Muscle layer of colon (tissue), 2 donors: ENCODE results near the gene LCA5.
"Not testable (repeated sequence)": the region's sequence is repeated elsewhere in the genome, so short reads cannot be mapped to it uniquely, and the experiment has no call there.

Experiments
- H3K27ac ChIP-seq: one replicate; pipeline ENCODE4 v1.7.0; 2013; ENCODE audit warnings: low read depth, mild to moderate bottlenecking, low read length, moderate library complexity
- H3K27me3 ChIP-seq, 2 donors: one replicate each; pipeline ENCODE4 v1.7.0; 2013; ENCODE audit warnings: low read length in 2 of 2, mild to moderate bottlenecking in 2 of 2; ENCODE audit not compliant: insufficient read depth in 2 of 2, control insufficient read depth in 1 of 2
- H3K36me3 ChIP-seq: one replicate; pipeline ENCODE4 v1.7.0; 2013; ENCODE audit warnings: mild to moderate bottlenecking, low read length; ENCODE audit not compliant: insufficient read depth
- H3K4me1 ChIP-seq: one replicate; pipeline ENCODE4 v1.7.0; 2013; ENCODE audit warnings: mild to moderate bottlenecking, low read length; ENCODE audit not compliant: insufficient read depth
- H3K4me3 ChIP-seq, 2 donors: one replicate each; pipeline ENCODE4 v1.7.0; 2013; ENCODE audit warnings: low read length in 2 of 2, low read depth in 1 of 2, mild to moderate bottlenecking in 1 of 2, moderate library complexity in 1 of 2
- H3K9ac ChIP-seq: one replicate; pipeline ENCODE4 v1.7.0; 2013; ENCODE audit warnings: low read length
- H3K9me3 ChIP-seq: one replicate; pipeline ENCODE4 v1.7.0; 2013; ENCODE audit warnings: mild to moderate bottlenecking, low read length
- donor health status: abdominal sarcoma.
- donor health status: Adenocarcinoma of cecum.

Gene LCA5

GRCh38 chr6:79461205-79461604 is 76.0 kb downstream of the LCA5 start:
- no peaks in the 10 kb centered on the region for H3K36me3 ChIP-seq
- no peak overlapping the region for H3K4me3 ChIP-seq
- no peaks in the 10 kb centered on the region for H3K4me1 ChIP-seq
- no peaks in the 10 kb centered on the region for H3K9me3 ChIP-seq
- no peak overlapping the region for H3K9ac ChIP-seq
- H3K27me3 ChIP-seq = no peaks in the 10 kb centered on the region
- H3K27ac ChIP-seq = no peak overlapping the region

DNA sequence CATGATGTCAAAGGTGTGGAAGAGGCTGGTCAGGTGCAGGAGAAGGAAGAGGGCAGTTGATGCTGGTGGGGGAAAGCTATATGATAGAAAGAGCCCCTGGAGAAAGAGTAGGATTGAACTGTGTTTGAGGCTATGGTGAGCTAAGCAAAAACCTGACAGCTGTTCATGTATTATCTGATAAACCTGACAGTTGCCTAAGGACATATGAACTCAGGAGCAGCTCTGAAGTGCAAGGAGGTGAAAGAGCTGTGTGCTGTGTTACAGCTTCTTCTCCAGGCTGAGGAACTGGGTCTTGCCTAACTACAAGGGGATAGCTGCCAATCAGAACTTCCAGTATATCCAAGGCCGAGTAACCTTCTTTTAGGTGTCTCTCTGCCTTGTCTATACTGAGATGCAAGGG is 81.8 kb downstream of the LCA5 start:
- no peak overlapping the region for H3K27ac ChIP-seq
- H3K4me3 ChIP-seq = no peak overlapping the region
- H3K9ac ChIP-seq = no peak overlapping the region
- H3K9me3 ChIP-seq = no peaks in the 10 kb centered on the region
- H3K4me1 ChIP-seq = no peaks in the 10 kb centered on the region
- H3K36me3 ChIP-seq = no peaks in the 10 kb centered on the region
- no peaks in the 10 kb centered on the region for H3K27me3 ChIP-seq

- Histone ChIP-seq H3K27me3 (no peaks in the 10 kb centered on the region), H3K36me3 (no peaks in the 10 kb centered on the region), H3K9me3 (no peaks in the 10 kb centered on the region), H3K27ac (no peak overlapping the region), H3K4me3 (no peak overlapping the region), H3K4me1 (no peaks in the 10 kb centered on the region), H3K9ac (no peak overlapping the region)
Observed at GRCh38 chr6:79453558-79454042, 83.6 kb downstream of the LCA5 start.

DNA sequence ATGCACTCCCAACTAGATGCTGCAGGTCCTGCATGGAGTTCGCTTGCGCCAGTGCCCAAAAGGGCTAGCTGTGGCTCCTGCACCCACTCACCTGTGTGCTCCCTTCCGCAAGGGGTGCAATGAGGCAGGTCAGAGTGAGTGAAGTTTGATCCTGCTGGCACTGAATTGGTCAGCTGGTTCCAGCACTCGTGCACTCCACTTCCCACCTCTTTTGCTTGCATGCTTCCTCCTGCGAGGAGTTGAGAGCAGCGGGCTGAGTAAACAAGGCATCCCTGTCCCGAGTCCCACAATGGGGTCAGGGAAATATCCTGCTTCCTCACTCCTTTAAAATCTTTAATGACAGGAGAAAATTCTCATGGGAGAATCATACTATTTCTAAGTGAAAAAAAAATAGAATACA is 86.2 kb downstream of the LCA5 start:
- Histone ChIP-seq H3K27ac (no peak overlapping the region), H3K9me3 (no peaks in the 10 kb centered on the region), H3K9ac (no peak overlapping the region), H3K4me3 (no peak overlapping the region), H3K36me3 (no peaks in the 10 kb centered on the region), H3K4me1 (no peaks in the 10 kb centered on the region), H3K27me3 (no peaks in the 10 kb centered on the region)

DNA sequence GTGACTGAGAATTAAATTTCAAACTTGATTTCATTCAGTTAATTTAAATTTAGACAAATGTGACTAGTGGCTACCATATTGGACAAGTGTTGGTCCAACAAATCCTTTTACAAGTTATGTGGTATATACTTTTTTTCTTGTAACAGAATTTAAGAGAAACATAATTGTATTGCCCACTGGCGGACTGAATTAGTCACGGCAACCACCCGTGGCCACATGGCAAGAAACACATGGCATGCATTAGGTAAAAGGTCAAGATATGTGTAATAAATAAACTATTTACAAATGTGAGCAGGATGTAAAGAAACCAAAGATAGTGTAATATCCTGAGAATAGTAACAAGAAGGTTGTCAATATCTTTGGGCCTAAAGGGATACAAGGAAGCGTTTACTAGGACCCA is 91.2 kb downstream of the LCA5 start:
- Histone ChIP-seq H3K27ac (no peak overlapping the region), H3K27me3 (no peaks in the 10 kb centered on the region), H3K4me1 (no peaks in the 10 kb centered on the region), H3K9ac (no peak overlapping the region), H3K4me3 (no peak overlapping the region), H3K36me3 (no peaks in the 10 kb centered on the region), H3K9me3 (no peaks in the 10 kb centered on the region)

GRCh38 chr6:79443876-79444275 is 93.4 kb downstream of the LCA5 start:
- not testable (repeated sequence) for H3K4me1 ChIP-seq, H3K4me3 ChIP-seq, H3K9me3 ChIP-seq, H3K9ac ChIP-seq, H3K36me3 ChIP-seq, H3K27me3 ChIP-seq, H3K27ac ChIP-seq

DNA sequence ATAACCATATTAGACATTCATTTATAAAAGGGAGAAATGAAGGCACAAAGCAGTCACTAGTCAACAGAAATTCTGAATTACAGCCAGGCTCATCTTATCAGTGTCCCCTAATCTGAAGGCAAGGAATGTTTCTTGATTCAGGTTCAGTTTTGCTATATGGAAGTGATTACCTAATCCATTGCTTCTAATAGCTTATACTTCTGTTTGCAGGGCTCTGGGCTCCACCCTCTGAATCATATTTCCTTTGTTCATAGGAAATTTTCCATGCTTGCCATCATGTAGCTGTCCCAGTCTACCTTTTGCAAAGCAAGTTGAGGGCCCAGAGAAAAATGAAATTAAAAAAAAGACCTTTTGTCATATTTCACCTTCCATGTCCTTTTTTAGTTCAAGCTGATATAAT is 96.0 kb downstream of the LCA5 start:
- no peak overlapping the region for H3K27ac ChIP-seq
- no peaks in the 10 kb centered on the region for H3K4me1 ChIP-seq
- H3K27me3 ChIP-seq = no peaks in the 10 kb centered on the region
- no peak overlapping the region for H3K9ac ChIP-seq
- H3K9me3 ChIP-seq = no peaks in the 10 kb centered on the region
- no peaks in the 10 kb centered on the region for H3K36me3 ChIP-seq
- no peak overlapping the region for H3K4me3 ChIP-seq

DNA sequence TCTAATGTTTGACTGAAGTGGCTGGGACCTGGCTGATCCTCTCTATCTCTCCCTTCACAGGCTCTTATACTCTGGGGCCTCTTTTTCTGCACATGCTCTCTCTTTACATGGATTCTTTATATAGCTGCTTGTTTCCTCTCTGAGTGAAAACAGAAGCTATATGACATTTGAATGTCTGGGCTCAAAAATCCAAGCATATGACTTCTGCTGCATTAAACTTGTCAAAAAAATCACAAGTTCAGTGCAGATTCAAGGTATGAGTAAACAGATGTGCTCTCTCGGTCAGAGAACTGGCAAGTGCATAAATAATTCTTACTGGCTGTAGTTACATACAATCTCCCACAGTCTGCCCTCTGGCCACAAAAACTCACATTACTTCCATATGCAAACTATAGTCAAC is 96.6 kb downstream of the LCA5 start:
- Histone ChIP-seq H3K9ac (no peak overlapping the region), H3K4me3 (no peak overlapping the region), H3K27me3 (no peaks in the 10 kb centered on the region), H3K4me1 (no peaks in the 10 kb centered on the region), H3K9me3 (no peaks in the 10 kb centered on the region), H3K36me3 (no peaks in the 10 kb centered on the region), H3K27ac (no peak overlapping the region)

- Histone ChIP-seq H3K9ac (no peak overlapping the region), H3K9me3 (no peaks in the 10 kb centered on the region), H3K27me3 (no peaks in the 10 kb centered on the region), H3K27ac (no peak overlapping the region), H3K4me3 (no peak overlapping the region), H3K36me3 (no peaks in the 10 kb centered on the region), H3K4me1 (no peaks in the 10 kb centered on the region)
Observed at GRCh38 chr6:79438030-79438429, 99.2 kb downstream of the LCA5 start.

- Histone ChIP-seq H3K9ac (no peak overlapping the region), H3K27me3 (no peaks in the 10 kb centered on the region), H3K4me1 (no peaks in the 10 kb centered on the region), H3K9me3 (no peaks in the 10 kb centered on the region), H3K36me3 (no peaks in the 10 kb centered on the region), H3K4me3 (no peak overlapping the region), H3K27ac (no peak overlapping the region)
Observed at GRCh38 chr6:79436241-79436640, 101.0 kb downstream of the LCA5 start.

- Histone ChIP-seq H3K9me3 (no peaks in the 10 kb centered on the region), H3K9ac (no peak overlapping the region), H3K27me3 (no peaks in the 10 kb centered on the region), H3K4me3 (no peak overlapping the region), H3K36me3 (no peaks in the 10 kb centered on the region), H3K27ac (no peak overlapping the region), H3K4me1 (no peaks in the 10 kb centered on the region)
Observed at GRCh38 chr6:79435746-79436145, 101.5 kb downstream of the LCA5 start.
